ENCODE measurements around the gene SH3RF3.

DNA sequence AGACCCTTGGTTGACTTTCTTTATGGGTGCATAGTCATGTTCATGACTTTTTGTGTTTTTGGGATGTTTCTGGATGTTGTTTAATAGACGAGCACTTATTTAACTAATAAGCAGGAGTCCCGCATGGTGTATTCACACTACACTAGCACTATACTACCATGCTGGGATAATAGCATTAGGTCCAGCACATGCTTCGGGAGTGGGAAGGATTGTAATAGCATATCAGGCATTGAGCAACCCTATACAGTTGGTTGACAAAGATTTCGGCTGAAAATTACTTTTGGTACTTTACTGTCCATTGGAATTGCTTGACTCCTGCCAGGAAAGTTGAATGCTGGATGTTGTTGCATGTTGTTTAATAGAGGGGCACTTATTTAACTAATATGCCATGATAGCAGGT is 2.8 kb downstream of the SH3RF3 start:
- TF ChIP-seq, protein P1, sequence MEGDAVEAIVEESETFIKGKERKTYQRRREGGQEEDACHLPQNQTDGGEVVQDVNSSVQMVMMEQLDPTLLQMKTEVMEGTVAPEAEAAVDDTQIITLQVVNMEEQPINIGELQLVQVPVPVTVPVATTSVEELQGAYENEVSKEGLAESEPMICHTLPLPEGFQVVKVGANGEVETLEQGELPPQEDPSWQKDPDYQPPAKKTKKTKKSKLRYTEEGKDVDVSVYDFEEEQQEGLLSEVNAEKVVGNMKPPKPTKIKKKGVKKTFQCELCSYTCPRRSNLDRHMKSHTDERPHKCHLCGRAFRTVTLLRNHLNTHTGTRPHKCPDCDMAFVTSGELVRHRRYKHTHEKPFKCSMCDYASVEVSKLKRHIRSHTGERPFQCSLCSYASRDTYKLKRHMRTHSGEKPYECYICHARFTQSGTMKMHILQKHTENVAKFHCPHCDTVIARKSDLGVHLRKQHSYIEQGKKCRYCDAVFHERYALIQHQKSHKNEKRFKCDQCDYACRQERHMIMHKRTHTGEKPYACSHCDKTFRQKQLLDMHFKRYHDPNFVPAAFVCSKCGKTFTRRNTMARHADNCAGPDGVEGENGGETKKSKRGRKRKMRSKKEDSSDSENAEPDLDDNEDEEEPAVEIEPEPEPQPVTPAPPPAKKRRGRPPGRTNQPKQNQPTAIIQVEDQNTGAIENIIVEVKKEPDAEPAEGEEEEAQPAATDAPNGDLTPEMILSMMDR (IDR thresholded peaks at IDR 0.05), result no peak
- TF ChIP-seq POLR2AphosphoS5 (IDR thresholded peaks at IDR 0.05) (no peak), POLR2A (IDR thresholded peaks at IDR 0.05) (no peak), EP300 (IDR thresholded peaks at IDR 0.05) (no peak)

Measured in upper lobe of left lung (tissue), 4 donors.